Parietal lobe (tissue), 1 donor: ENCODE data around the gene OR5T3. TPM values are rescaled to one million over a fixed set of nuclear protein-coding genes. Genes with fewer than 3 reads are reported as not detected.

Experiments used
- total RNA-seq: library from RNA; depleted of rRNA; stranded (reverse); fragments of >200 nt; gene quantifications from one replicate; pipeline ENCODE4 v1.2.3, GENCODE V29; 2014

Gene OR5T3
- total RNA-seq = not detected

GRCh38 chr11:56251954-56252353, at the start of gene OR5T3:
TSS of gene OR5T3 (plus strand) at chr11:56252254. CDS start at chr11:56252254, 0 bp downstream.

GRCh38 chr11:56234155-56234554, 17.9 kb upstream of the OR5T3 start, which contains the start of gene OR5T2:
TSS of gene OR5T2 (minus strand) at chr11:56234255. CDS start at chr11:56233062, 1,193 bp downstream.

GRCh38 chr11:56273854-56274253, 21.8 kb downstream of the OR5T3 start, which contains the start of gene OR5T1:
TSS of gene OR5T1 (plus strand) at chr11:56274154. CDS start at chr11:56275639, 1,485 bp downstream.

GRCh38 chr11:56292154-56292553, 40.1 kb downstream of the OR5T3 start, which contains the start of gene OR8H1:
TSS of gene OR8H1 (minus strand) at chr11:56292254. CDS start at chr11:56291062, 1,192 bp downstream.

Other genes starting within 250 kb of the OR5T3 start
- not detected for gene OR5AS1, start 224.6 kb upstream of the OR5T3 start, total RNA-seq
- gene OR8I2, start 158.9 kb upstream of the OR5T3 start, total RNA-seq = not detected
- gene OR8H2, start 148.6 kb upstream of the OR5T3 start, total RNA-seq = not detected
- not detected for gene OR8H3, start 129.9 kb upstream of the OR5T3 start, total RNA-seq
- gene OR8J3, start 112.1 kb upstream of the OR5T3 start, total RNA-seq = not detected
- gene OR8K5, start 91.9 kb upstream of the OR5T3 start, total RNA-seq = not detected
- not detected for gene OR5J2, start 75.6 kb upstream of the OR5T3 start, total RNA-seq
- not detected for gene OR5T2, start 18.0 kb upstream of the OR5T3 start, total RNA-seq
- not detected for gene OR5T1, start 21.9 kb downstream of the OR5T3 start, total RNA-seq
- gene OR8H1, start 40.0 kb downstream of the OR5T3 start, total RNA-seq = not detected
- gene OR8K3, start 62.9 kb downstream of the OR5T3 start, total RNA-seq = not detected
- gene OR8K1, start 93.8 kb downstream of the OR5T3 start, total RNA-seq = not detected
- not detected for gene OR8J1, start 102.0 kb downstream of the OR5T3 start, total RNA-seq
- gene OR8U1, start 123.4 kb downstream of the OR5T3 start, total RNA-seq = not detected
- not detected for gene OR5AL1, start 160.4 kb downstream of the OR5T3 start, total RNA-seq
- not detected for gene OR5M3, start 221.1 kb downstream of the OR5T3 start, total RNA-seq
- not detected for gene OR5M8, start 239.1 kb downstream of the OR5T3 start, total RNA-seq